HTERT RPE-1 (cell line): Measurements from ENCODE around the gene ILDR1.

Source experiments
- in situ Hi-C: fragments of 300-500 bp; cut with MboI; formaldehyde crosslinking; loops from 4 replicates; pipeline ENCODE4 v1.14.3; 2020; ENCODE audit warnings: low sequenced_read_pairs

ILDR1 gene

DNA sequence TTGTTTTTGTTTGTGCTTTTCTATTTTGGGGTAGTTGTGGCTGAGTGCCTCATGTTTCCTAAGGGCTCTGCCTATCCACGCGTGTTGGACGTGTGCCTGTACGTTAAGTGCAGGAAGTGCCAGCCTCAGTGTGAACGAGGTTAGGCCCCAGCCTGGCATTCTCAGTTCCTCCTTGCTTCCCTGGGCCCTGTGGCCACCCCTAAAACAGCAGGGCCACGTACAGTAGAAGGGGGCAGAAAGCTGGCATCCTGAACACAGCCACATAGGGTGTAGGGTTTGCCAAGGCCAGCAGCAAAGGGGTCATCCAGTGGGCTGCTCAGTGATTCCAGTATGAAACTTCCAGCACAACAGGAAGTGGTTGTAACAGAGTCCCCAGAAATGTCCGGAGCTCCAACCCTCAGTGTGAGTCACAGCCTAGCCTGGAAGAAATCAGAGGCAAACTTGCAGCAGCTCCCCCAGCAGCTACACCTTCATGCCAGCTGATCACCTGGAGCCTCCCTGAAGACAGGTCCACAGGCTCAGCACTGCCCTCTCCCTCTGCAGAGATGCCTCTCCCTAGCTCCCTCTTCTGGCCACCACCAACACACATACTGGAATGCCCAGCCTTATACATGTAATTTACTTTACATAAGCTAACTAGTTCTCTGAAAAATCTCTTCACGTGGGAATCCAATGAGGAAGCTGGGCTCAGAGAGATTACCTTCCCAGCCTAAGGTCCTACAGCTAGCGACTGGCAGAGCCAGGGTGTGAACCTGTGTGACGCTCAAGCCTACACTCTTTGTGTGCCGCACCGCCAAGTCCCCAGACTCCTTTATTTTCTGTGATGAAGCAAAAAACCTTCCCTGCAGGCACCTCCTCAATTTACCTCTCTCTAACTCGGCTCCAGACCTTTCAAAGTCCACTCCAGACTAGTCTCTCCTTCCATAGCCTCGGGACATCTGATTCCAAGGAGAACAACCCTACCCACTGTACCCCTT is 26.6 kb downstream of the ILDR1 start:
- in situ Hi-C loops = no loop called here

DNA sequence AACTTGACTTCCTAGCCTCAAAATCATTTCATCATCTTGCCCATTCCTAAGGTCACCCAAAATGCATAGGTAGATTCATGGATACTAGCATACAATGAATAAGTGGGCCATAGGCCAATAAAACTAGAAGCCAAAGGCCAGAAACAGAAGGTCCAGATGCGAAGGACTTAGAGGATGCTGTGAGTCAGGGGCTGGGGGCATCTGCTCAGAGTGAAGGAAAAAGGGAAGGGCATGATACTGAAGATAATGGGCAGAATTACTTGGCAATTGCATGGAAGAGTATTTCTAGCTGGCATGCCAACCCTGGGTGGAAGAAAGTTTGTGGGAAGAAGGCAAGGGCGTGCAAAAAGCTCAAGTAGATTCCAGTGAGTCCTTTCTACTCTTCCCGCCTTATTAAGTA is 27.5 kb downstream of the ILDR1 start:
- in situ Hi-C loops = no loop called here

DNA sequence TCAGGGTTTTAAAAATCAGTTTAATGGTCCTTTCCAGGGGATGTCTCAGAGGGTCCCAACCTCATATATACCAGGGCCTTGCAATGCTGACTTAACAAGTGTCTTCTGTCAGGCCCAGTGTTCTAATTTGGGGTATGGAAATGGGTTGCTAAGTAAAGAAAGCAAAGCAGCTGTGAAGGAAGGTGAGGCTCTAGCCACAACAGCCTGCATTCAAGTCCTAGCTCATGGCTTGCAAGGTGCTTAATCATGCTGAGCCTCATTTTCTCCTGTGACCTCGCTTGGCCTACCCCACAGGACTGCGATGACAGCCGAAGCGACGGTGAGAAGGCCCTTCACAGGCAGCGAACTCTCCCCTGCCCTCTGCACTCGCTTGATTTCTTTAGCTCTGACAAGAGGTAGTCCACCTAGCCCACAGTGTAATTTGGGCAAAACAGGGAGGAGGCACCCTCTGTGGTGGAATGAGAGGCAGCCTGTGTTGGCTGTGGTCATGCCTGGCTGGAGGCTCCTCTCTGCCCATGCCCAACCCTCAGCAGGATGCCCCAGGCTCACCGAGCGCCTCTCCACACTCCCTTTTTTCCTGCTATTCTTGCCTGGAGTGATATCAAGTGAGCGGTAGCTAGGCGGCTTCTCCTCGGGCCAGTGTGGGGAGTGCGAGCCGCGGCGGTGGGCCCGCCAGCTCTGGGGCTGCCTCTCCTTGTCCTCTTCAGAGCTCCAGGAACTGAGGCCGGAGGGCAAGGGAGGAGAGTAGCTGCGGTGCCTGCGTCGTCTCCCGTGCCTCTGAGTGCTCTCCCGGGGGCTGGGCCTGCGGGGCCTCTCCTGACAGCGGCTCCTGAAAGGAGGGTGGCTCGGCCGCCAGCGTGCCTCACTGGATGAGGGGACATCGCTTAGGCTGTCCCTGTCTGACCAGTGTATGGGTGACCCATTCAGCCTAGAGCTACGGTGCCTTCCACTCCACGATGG is 29.2 kb downstream of the ILDR1 start:
- in situ Hi-C loops = no loop called here

DNA sequence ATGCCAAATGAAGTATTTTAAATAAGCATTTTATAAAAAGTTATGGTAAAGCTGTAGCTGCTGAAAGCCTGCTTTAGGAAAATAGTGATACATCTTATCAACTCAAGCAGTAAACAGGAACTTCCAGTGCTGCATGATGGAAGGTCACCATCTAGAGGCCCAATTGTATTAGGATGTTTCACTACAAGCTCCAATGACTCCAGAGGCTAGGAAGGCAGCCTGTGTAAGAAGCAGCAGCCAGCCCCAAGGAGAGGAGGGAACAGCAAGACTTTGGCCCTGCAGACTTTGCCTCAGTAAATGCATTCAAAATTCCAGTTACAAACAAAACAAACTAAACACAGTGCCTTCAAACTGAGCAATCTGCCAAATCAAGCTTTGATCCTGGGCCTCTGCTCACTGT is 32.1 kb downstream of the ILDR1 start:
- in situ Hi-C loops = no loop called here

DNA sequence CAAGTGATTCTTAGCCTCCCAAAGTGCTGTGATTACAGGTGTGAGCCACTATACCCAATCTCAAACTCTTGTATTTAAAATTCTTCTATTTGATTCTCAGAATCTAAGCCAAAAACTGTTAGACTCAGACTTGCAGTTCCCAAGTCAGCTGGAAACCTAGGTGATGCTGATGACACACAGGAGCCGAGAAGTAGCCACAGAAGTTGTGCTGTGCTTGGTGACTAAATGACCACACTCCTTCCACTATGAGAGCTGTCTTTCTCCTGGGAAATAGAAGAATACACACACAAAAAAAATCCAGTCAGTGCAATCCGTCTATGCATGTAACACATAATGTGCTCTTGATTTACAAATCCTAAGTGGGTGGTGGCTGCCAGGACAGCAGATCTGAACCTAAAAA is 33.9 kb downstream of the ILDR1 start:
- in situ Hi-C loops = no loop called here

DNA sequence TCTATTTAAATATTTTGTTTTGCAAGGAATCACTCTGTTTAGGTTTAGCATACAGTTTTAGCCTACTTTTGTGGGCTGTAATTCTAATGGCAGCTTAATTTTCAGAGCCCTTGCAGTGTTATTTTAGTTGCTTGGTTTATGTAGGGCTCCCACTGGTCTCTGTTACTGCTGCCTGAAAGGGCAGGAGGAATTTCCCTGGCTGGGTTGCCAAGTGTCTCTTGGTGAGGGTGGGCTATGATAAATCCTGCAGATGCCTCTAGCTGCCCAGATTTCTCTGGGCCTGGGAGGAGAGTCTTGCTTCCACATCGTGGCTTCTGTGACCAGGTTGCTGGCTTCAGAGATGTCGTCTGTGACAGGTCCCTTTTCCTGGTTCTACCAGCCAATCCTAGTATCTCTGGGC is 36.2 kb downstream of the ILDR1 start:
- in situ Hi-C loops = no loop called here

DNA sequence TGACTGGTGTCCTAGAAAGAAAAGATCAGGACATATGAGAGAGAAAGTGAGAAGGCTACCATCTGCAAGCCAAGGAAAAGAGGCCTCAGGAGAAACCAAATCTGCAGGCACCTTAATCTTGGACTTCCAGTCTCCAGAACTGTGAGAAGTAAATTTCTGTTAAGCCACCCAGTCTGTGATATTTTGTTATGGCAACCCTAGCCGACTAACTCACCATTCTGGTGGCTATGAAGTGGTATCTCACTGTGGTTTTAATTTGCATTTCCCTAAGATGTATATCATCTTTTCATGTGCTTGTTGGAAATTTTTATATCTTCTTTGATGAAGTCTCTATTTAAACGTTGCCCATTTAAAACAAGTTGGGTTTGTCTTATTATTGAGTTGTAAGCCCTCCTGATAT is 40.6 kb downstream of the ILDR1 start:
- in situ Hi-C loops = no loop called here

DNA sequence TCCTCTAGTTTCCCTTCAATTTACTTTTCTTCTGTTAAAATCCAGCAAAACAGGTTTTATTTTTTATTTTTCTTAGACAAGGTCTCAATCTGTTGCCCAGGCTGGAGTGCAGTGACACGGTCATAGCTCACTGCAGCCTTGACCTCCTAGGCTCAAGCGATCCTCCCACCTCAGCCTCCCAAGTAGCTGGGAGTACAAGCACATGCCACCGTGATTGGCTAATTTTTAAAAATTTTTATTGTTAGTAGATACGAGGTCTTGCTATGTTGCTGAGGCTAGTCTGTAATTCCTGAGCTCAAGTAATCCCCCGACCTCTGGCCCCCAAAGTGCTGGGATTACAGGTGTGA is 41.6 kb downstream of the ILDR1 start:
- in situ Hi-C loops = no loop called here

DNA sequence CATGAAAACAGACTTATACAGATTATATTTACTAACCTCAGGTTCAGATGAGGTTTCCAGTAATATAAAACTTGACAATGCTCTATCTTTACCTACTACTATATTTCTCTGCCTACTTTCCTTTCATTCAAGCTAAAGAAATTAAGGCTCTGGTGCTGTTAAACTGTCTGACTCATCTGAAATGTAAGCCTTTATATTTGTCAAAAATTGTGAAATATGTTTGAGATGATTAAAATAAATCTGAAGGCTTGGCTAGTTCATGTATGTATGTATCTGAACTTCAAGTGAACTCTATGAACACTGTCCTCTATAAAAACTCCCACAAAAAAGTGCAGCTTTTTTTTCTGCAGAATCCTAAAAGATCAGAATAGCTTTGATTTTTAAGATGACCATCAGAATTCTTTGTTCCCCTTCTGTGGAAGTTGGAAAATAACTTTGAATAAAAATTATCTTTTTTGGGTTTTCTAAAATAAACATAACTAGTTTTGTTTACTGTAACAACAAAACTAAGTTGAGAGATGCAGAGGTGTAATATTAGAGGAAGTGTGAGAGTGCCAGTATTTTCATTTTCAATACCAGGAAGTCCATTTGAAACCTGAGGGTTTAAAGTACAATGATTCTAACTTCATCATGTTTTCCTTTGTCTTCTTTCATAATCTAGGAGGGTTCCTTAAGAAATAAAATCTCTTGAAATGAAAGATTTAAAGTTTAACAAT is 42.2 kb downstream of the ILDR1 start:
- in situ Hi-C loops = no loop called here

DNA sequence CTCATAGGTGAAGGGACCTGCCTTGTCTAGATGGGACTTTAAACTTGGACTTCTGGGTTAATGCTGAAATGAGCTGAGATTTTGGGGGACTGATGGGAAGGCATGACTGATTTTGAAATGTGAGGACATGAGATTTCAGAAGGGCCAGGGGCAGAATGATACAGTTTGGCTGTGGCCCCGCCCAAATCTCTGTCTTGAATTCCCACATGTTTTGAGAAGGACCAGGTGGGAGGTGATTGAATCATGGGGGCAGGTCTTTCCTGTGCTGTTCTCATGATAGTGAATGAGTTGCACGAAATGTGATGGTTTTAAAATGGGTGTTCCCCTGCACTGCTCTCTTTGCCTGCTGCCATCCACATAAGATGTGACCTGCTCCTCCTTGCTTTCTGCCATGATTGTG is 42.8 kb downstream of the ILDR1 start:
- in situ Hi-C loops = no loop called here

DNA sequence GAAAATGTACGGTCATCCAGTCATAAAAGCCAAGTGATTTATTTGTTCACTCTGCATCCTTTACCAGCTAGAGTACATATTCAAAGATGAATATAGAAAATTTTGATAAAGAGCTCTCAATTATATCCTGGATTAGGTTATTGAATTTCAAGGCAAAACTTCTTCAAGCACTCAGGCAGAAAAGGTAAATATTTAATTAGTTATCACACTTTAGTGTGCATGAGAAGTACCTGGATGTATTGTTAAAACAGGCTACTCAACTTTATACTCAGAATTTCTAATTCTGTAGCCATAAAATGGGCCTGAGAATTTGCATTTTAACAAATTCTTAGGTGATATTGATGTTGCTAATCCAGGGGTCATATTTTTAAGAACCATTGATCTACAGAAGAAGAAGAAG is 45.3 kb downstream of the ILDR1 start:
- in situ Hi-C loops = no loop called here

DNA sequence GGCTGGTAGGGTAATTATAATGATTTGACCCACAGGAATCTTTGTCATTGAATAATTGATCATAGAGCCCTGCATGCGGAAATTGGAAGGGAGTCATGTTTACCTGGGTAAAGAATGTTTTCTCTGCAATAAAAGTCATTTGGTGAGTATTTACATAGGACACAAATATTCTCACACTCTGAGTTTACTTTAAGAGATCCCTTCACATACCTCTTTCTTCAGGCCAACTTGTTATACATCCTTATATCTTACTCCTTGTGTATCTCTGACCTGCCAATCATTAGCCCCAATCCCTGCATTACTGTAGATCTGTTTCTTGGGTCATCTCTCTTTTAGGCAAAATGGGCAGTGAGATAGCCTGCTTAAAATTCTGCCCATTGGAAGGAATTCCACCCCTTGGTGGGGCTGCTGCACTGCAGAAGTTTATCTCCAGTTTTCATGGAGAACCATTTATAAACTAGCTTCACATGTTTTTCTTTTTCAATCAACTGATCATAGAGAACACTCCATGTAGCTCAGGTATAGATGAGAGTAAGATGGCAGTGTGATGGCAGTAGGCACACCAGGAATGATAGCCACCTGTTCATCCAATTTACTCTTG is 46.2 kb downstream of the ILDR1 start:
- in situ Hi-C loops = no loop called here

DNA sequence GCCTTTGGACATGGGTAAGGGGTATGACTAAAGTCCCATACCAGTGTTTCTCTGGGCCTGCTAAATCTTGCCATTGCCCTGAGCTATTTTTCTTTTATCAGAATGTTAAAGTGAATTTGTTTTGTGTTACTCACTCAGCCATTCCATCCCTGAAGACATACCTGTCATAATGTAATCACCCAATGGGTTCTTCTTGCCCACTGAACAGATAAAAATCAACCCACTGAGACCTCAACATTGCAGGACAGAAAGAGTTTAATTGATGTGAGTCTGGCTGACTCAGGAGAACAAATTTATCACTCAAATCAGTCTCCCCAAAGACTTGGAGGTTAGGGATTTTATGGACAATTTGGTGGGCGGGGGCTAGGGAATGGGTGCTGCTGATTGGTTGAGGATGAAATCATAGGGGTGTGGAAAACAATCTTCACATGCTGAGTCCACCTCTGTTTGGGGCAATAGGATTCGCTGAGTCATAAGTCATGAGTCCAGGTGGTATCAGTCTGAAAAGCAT is 47.4 kb downstream of the ILDR1 start:
- in situ Hi-C loops = no loop called here

DNA sequence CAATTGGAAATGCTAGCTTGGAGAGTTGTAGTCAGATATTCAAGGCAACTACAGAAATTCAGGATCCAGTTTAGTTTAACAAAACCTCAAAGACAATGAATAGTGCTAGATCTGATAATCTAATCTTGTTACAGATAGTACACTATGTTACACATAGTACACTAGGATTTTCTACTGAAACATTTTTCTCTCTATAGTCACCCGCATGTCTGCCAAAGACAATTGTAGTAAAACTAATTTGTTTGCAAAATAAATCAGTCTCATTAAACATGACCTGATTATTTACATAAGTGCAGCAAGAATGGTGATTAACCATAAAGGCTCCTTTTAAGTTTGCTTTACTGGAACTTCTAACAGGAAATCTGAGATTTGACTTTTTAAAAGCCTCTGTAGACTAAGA is 52.0 kb downstream of the ILDR1 start:
- in situ Hi-C loops = no loop called here

DNA sequence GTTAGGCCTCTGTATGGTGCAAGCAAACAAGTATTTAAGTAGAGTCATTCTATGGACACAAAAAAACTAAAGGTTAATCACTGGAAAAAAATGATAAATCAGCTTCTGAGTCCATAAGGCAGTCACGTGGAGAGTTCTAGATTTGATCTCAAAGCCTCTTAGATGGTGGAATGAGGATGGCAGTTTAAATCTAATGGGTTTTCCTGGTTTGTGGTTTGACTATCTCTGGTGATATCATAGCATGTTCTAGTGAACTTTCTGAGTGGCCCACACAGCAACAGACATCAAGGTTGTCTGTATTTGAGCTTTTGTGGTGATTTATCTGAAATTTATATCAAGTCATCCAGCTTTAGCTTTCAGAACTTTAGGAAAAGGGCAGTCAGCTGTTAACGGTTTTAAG is 52.4 kb downstream of the ILDR1 start:
- in situ Hi-C loops = no loop called here

DNA sequence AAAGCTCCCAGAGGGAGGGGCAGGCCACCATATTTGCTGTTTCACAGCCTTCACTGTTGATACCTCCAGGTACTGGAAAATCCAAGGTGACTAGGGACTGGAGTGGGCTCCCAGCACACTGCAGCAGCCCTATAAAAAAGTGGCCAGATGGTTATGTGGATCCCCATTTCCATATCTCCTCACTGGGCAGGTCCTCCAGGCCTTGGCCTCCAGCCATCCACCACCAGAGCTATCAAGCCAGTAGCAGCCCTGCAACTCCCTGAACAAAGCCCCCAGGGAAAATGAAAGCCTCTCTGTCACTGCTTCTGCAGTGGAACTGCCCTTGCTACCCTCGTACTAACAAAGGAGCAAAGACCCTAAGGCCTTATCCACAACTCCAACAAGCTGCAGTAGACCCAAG is 58.4 kb downstream of the ILDR1 start:
- in situ Hi-C loops = no loop called here

DNA sequence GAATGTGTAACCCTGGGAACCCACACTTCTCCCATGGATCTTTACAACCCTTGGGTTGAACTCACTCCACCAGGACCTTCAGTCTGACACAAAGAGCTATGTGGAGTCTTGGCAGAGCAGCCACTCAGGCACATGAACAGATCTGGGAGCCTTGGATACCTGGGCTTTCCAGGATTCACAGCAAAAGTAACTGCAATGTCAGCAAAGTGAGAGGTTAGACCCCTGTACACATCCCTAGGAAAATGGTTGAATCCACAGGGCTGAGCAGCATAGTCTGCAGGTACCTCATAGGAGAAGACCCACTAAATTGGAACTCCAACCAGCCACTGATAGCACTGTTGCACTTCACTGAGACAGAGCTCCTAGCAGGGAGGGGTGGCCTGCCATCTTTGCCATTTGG is 59.6 kb downstream of the ILDR1 start:
- in situ Hi-C loops = no loop called here

DNA sequence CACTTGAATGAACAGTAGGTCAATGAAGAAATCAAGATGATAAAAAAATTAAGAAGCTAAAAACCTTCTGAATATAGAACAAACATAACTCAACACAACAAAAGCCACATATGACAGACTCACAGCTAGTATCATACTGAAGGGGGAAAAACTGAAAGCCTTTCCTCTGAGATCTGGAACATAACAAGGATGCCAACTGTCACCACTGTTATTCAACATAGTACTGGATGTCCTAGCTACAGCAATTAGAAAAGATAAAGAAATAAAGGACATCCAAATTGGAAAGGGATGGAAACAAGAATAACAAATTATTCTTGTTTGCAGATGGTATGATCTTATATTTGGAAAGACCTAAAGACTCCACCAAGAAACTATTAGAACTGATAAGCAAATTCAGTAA is 60.8 kb downstream of the ILDR1 start:
- in situ Hi-C loops = no loop called here

DNA sequence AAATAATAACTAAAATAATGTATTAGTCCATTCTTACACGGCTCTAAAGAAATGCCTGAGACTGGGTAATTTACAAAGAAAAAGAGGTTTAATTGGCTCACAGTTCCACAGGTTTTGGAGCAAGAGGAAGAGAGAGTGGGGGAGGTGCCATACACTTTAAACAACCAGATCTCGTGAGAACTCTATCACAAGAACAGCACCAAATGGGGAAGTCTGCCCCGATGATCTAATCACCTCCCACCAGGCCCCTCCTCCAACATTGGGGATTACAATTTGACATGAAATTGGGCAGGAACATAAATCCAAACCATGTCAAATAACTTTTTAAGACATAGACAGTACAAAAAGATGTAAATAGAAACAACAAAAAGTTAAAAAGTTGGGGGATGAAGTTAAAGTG is 63.2 kb downstream of the ILDR1 start:
- in situ Hi-C loops = no loop called here

DNA sequence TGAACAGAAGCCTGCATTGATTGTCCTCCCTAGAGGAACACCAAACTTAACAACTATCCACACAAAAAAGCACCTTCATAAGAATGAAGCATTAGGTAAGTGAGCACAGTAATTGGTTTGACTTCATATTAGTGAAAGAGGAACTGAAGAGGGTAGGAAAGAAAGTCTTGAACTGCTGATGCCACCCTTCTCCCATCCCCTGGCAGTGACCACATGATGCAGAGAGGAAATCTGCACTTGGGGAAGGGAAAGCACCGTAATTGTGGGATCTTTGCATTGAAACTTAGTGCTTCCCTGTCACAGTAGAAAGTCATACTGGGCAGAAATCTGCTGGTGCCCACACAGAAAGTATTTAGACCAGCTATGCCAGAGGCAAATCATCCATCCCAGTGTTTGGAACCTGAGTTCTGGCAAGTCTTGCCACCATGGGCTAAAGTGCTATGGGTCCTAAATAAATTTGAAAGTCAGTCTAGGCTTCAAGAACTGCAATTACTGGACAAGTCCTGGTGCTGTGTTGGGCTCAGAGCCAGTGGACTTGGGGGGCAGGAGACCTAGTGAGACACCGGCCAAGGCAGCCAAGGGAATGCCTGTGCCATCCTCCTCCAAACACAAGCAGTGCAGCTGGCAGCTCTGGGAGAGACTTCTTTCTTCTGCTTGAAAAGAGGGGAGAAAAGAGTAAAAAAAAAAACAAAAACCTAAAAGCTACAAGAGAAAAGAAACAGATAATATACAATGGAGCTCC is 64.2 kb downstream of the ILDR1 start:
- in situ Hi-C loops = no loop called here
